HFF-Myc (cell line): ENCODE measurements around the gene AARS2.

Experiments
- DNase-seq: peaks from one replicate; pipeline ENCODE4 v3.0.0-alpha.2; 2011; ENCODE audit warnings: low read depth; ENCODE audit errors: extremely low read depth
- H3K4me3 ChIP-seq: replicated peaks from 2 replicates; pipeline ENCODE4 v1.5.1; 2011; ENCODE audit warnings: low read depth, mild to moderate bottlenecking, control low read depth, low read length
- TF ChIP-seq, protein P1 (sequence below): IDR thresholded peaks from 2 replicates; pipeline ENCODE4 v1.5.1; 2012; ENCODE audit warnings: mild to moderate bottlenecking, low read depth, low read length, control low read depth; ENCODE audit errors: missing control alignments

The AARS2 gene

DNA sequence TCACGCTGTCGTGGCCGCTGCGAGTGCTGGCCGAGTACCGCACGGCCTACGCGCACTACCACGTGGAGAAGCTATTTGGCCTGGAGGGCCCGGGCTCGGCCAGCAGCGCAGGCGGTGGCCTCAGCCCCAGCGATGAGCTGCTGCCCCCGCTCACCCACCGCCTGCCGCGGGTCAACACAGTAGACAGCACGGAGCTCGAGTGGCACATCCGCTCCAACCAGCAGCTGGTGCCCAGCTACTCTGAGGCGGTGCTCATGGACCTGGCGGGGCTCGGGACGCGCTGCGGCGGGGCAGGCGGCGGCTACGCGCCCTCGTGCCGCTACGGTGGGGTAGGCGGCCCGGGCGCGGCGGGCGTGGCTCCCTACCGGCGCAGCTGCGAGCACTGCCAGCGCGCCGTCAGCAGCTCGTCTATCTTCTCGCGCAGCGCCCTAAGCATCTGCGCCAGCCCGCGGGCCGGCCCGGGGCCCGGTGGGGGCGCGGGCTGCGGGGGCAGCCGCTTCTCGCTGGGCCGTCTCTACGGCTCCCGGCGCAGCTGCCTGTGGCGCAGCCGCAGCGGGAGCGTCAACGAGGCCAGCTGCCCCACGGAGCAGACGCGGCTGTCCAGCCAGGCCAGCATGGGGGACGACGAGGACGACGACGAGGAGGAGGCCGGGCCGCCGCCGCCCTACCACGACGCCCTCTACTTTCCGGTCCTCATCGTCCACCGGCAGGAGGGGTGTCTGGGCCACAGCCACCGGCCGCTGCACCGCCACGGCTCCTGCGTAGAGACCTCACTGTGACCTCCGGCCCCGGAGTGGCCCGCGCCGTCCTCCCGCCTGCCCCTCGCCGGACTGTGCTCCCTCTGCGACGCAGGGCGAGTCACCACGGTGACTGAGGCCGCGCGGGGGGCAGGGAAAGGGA, 37.1 kb downstream of the AARS2 start:
- H3K4me3 ChIP-seq, result no peak overlapping the region
- TF ChIP-seq, protein P1, sequence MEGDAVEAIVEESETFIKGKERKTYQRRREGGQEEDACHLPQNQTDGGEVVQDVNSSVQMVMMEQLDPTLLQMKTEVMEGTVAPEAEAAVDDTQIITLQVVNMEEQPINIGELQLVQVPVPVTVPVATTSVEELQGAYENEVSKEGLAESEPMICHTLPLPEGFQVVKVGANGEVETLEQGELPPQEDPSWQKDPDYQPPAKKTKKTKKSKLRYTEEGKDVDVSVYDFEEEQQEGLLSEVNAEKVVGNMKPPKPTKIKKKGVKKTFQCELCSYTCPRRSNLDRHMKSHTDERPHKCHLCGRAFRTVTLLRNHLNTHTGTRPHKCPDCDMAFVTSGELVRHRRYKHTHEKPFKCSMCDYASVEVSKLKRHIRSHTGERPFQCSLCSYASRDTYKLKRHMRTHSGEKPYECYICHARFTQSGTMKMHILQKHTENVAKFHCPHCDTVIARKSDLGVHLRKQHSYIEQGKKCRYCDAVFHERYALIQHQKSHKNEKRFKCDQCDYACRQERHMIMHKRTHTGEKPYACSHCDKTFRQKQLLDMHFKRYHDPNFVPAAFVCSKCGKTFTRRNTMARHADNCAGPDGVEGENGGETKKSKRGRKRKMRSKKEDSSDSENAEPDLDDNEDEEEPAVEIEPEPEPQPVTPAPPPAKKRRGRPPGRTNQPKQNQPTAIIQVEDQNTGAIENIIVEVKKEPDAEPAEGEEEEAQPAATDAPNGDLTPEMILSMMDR, result no peak
- DNase-seq, result no peak

DNA sequence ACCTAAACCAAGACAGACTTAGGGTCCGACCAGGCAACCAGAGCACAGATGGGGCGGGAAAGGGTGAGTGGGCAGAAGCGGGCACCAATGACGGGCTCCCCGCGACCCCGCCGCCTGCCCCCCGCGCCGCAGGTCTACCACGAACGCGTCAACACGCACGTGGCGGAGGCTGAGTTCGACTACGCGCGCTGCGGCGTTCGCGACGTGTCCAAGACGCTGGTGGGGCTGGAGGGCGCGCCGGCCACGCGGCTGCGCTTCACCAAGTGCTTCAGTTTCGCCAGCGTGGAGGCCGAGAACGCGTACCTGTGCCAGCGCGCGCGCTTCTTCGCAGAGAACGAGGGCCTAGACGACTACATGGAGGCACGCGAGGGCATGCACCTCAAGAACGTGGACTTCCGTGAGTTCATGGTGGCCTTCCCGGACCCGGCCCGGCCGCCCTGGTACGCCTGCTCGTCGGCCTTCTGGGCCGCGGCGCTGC, 37.8 kb downstream of the AARS2 start:
- TF ChIP-seq, protein P1, result no peak
- H3K4me3 ChIP-seq, result no peak overlapping the region
- no peak for DNase-seq

- H3K4me3 ChIP-seq, result no peak overlapping the region
- no peak for DNase-seq
- TF ChIP-seq, protein P1, result no peak
Measured at GRCh38 chr6:44273617-44274016, 39.5 kb downstream of the AARS2 start.

DNA sequence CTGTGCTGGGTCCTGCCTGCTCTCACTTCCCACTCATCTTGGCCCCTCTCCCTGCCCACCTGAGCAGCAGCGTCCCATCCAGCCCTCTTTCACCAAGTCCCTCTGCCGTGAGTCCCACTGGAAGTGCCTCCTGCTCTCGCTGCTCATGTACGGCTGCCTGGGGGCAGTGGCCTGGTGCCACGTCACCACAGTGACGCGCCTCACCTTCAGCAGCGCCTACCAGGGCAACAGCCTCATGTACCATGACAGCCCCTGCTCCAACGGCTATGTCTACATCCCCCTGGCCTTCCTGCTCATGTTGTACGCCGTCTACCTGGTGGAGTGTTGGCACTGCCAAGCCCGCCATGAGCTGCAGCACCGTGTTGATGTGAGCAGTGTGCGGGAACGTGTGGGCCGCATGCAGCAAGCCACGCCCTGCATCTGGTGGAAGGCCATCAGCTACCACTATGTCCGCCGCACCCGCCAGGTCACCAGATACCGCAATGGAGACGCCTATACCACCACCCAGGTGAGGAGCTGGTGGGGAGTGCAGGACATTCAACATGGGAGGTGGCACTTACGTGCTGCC, 40.1 kb downstream of the AARS2 start:
- no peak overlapping the region for H3K4me3 ChIP-seq
- TF ChIP-seq, protein P1, result no peak
- no peak for DNase-seq

DNA sequence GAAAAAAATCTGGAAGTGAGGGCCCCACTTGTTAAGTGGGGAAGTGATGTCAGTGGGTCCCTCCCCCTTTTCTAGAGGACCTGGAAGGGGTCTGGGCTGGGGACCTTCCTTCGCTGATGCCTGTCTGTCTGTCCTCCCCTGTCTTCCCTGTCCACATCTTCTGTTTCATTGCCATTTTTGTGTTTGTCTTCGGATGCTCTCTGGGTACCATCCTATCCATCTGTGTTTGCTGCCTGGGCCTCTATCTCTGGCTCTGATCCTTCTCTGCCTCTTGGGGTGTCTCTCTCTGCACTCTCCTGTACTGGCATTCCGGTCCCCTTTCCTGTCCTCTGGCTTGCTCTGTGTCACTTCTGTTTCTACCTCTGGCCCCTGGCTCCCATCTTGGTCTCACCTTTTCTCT, 40.6 kb downstream of the AARS2 start:
- TF ChIP-seq, protein P1, result no peak
- no peak for DNase-seq
- no peak overlapping the region for H3K4me3 ChIP-seq

- no peak overlapping the region for H3K4me3 ChIP-seq
- DNase-seq, result no peak
- TF ChIP-seq, protein P1, result no peak
Measured at GRCh38 chr6:44271914-44272313, 41.2 kb downstream of the AARS2 start.
